GM23338 (cell line): ENCODE measurements around the gene ATP5PB. TPM values are rescaled to one million over a fixed set of nuclear protein-coding genes. Genes with fewer than 3 reads are reported as not detected.

Source experiments
- ATAC-seq: fragments of 200-7000 bp; cut with Tn5 transposase; 3 replicates; pipeline ENCODE4 v1.9.1; 2020
- DNase-seq: peaks from one replicate; pipeline ENCODE4 v3.0.0-alpha.2; 2015; ENCODE audit warnings: low spot score
- H2AFZ ChIP-seq: fragments of 200-600 bp; sonication (generic); 2 replicates; pipeline ENCODE4 v1.8.0; 2016; ENCODE audit warnings: antibody characterized with exemption, mild to moderate bottlenecking, moderate library complexity
- H3F3A ChIP-seq: fragments of 200-600 bp; sonication (generic); replicated peaks from 2 replicates; pipeline ENCODE4 v1.8.0; 2017; ENCODE audit warnings: antibody characterized with exemption, mixed run types, low read depth
- H3K27ac ChIP-seq: fragments of 200-600 bp; sonication (generic); 2 replicates; pipeline ENCODE4 v1.6.1; 2016; ENCODE audit warnings: low read depth
- H3K27me3 ChIP-seq: fragments of 200-600 bp; sonication (generic); 2 replicates; pipeline ENCODE4 v1.8.0; 2016; ENCODE audit warnings: mild to moderate bottlenecking, mixed run types, moderate library complexity; ENCODE audit not compliant: insufficient read depth
- H3K36me3 ChIP-seq: fragments of 200-600 bp; sonication (generic); 2 replicates; pipeline ENCODE4 v1.8.0; 2016; ENCODE audit warnings: mild to moderate bottlenecking; ENCODE audit not compliant: insufficient read depth
- H3K4me1 ChIP-seq: fragments of 200-600 bp; sonication (generic); 2 replicates; pipeline ENCODE4 v1.8.0; 2016; ENCODE audit warnings: mild to moderate bottlenecking, moderate library complexity; ENCODE audit not compliant: insufficient read depth
- H3K4me2 ChIP-seq: fragments of 200-600 bp; sonication (generic); 2 replicates; pipeline ENCODE4 v1.7.1; 2017; ENCODE audit warnings: mixed run types
- H3K4me3 ChIP-seq: fragments of 200-600 bp; sonication (generic); 2 replicates; pipeline ENCODE4 v1.6.1; 2016; ENCODE audit warnings: mixed run types
- H3K79me2 ChIP-seq: fragments of 200-600 bp; sonication (generic); replicated peaks from 2 replicates; pipeline ENCODE4 v1.8.0; 2017; ENCODE audit warnings: mild to moderate bottlenecking; ENCODE audit not compliant: insufficient read depth
- H3K9me2 ChIP-seq: fragments of 200-600 bp; sonication (generic); 2 replicates; pipeline ENCODE4 v1.8.0; 2017; ENCODE audit not compliant: insufficient read depth
- H4K20me1 ChIP-seq: fragments of 200-600 bp; sonication (generic); replicated peaks from 2 replicates; pipeline ENCODE4 v1.8.0; 2017; ENCODE audit warnings: mild to moderate bottlenecking; ENCODE audit not compliant: insufficient read depth
- H3K27ac Mint-ChIP-seq: 2 replicates; pipeline ENCODE4 v1.8.0; 2020; ENCODE audit warnings: inconsistent platforms, mild to moderate bottlenecking, moderate library complexity, mixed read lengths
- H3K27me3 Mint-ChIP-seq: 3 replicates; pipeline ENCODE4 v1.8.0; 2022; ENCODE audit warnings: low read depth, mild to moderate bottlenecking, moderate library complexity, mixed read lengths, inconsistent platforms; ENCODE audit not compliant: insufficient read depth, poor library complexity
- H3K36me3 Mint-ChIP-seq: 3 replicates; pipeline ENCODE4 v1.8.0; 2021; ENCODE audit warnings: low read depth, mild to moderate bottlenecking, inconsistent platforms, moderate library complexity, mixed read lengths
- H3K4me1 Mint-ChIP-seq: 3 replicates; pipeline ENCODE4 v1.8.0; 2020; ENCODE audit warnings: mild to moderate bottlenecking, inconsistent platforms, mixed read lengths
- H3K4me3 Mint-ChIP-seq: 3 replicates; pipeline ENCODE4 v1.8.0; 2021; ENCODE audit warnings: moderate library complexity, mild to moderate bottlenecking, inconsistent platforms, mixed read lengths
- H3K9me3 Mint-ChIP-seq: 3 replicates; pipeline ENCODE4 v1.8.0; 2020; ENCODE audit warnings: moderate library complexity, mild to moderate bottlenecking, inconsistent platforms, mixed read lengths
- CREB1 ChIP-seq: fragments of 250-450 bp; sonication (Bioruptor Pico); IDR thresholded peaks from 2 replicates; pipeline ENCODE4 v1.5.0; 2020; ENCODE audit warnings: low read depth, mild to moderate bottlenecking, moderate library complexity
- ETS1 ChIP-seq: IDR thresholded peaks from 2 replicates; pipeline ENCODE4 v1.6.1; 2016; ENCODE audit warnings: antibody characterized with exemption
- EZH2 ChIP-seq: fragments of 200-600 bp; sonication (generic); IDR thresholded peaks from one replicate; pipeline ENCODE4 v1.8.0; 2017; ENCODE audit warnings: antibody characterized with exemption, mild to moderate bottlenecking, low read depth; ENCODE audit not compliant: unreplicated experiment
- EZH2phosphoT487 ChIP-seq: fragments of 200-600 bp; sonication (generic); IDR thresholded peaks from one replicate; pipeline ENCODE4 v1.8.1; 2018; ENCODE audit warnings: antibody characterized with exemption; ENCODE audit not compliant: unreplicated experiment
- JUNB ChIP-seq: IDR thresholded peaks from one replicate; pipeline ENCODE4 v1.6.1; 2016; ENCODE audit warnings: antibody characterized with exemption; ENCODE audit not compliant: unreplicated experiment
- NANOG ChIP-seq: IDR thresholded peaks from 2 replicates; pipeline ENCODE4 v1.6.1; 2016; ENCODE audit warnings: antibody characterized with exemption, borderline replicate concordance
- POLR2AphosphoS5 ChIP-seq: IDR thresholded peaks from 2 replicates; pipeline ENCODE4 v1.6.1; 2016; ENCODE audit warnings: antibody characterized with exemption, low read depth
- STAT1 ChIP-seq: IDR thresholded peaks from one replicate; pipeline ENCODE4 v1.6.1; 2016; ENCODE audit warnings: antibody characterized with exemption; ENCODE audit not compliant: unreplicated experiment
- ZNF114 ChIP-seq: fragments of 250-450 bp; sonication (Bioruptor Pico); IDR thresholded peaks from 2 replicates; pipeline ENCODE4 v1.5.0; 2020; ENCODE audit warnings: mild to moderate bottlenecking, moderate library complexity
- ZNF331 ChIP-seq: fragments of 250-450 bp; sonication (Bioruptor Pico); IDR thresholded peaks from 2 replicates; pipeline ENCODE4 v1.5.0; 2020; ENCODE audit warnings: low read depth, mild to moderate bottlenecking, moderate library complexity
- ZNF462 ChIP-seq: fragments of 250-450 bp; sonication (Bioruptor Pico); IDR thresholded peaks from 2 replicates; pipeline ENCODE4 v1.5.0; 2020; ENCODE audit warnings: mild to moderate bottlenecking, moderate library complexity
- polyA plus RNA-seq: library from polyadenylated mRNA; unstranded; fragments of >200 nt; fragmentation: Nextera tagmentation; extraction: Ambion mirVana; gene quantifications from 2 replicates; pipeline ENCODE4 v1.2.1, GENCODE V29; 2016
- total RNA-seq: library from RNA; depleted of rRNA; stranded (reverse); fragments of >200 nt; shearing (Covaris generic); gene quantifications from 2 replicates; pipeline ENCODE4 v1.2.3, GENCODE V29; 2014
- TF ChIP-seq, protein P1 (sequence below): IDR thresholded peaks from one replicate; pipeline ENCODE4 v1.6.1; 2018; ENCODE audit warnings: antibody characterized with exemption; ENCODE audit not compliant: unreplicated experiment
- TF ChIP-seq, protein P2 (sequence below), 2 experiments: fragments of 200-600 bp in 1 of 2; sonication (generic) in 1 of 2; conservative IDR thresholded peaks; 2 replicates each; pipeline versions ENCODE4 v1.5.1 to v1.6.1; 2016 to 2017; ENCODE audit warnings: antibody characterized with exemption in 2 of 2, low read depth in 2 of 2, mild to moderate bottlenecking in 2 of 2, moderate library complexity in 1 of 2

ATP5PB gene
- total and polyA plus RNA-seq, 2 experiments from 2014 or later: 279 to 300 TPM

DNA sequence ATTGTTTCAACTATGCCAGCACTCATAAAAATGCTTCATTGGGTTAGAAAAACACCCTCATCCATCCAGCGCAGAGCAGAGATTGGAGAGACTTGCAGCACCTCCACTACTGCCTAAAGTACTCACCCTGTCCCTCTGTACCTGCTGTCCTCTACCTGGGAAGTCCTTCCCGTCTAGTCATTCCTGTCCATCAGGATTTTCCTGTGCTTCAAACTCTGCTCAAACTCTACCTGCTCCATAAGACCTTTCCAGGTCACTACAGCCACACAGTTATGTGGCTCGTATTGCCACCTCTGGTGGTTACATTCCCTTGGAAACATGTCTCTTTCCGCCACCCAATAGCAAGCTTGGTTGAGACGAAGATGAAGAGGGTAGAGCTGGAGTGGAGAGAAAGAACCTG lies 28.9 kb upstream of the ATP5PB start:
- no peaks in the 10 kb centered on the region for H3K79me2 ChIP-seq
- H3K4me2 ChIP-seq: no peak overlapping the region
- no peak overlapping the region for H3K27ac ChIP-seq
- no peaks in the 10 kb centered on the region for H3K27me3 ChIP-seq
- no peaks in the 10 kb centered on the region for H3K36me3 ChIP-seq
- no peaks in the 10 kb centered on the region for H3K36me3 Mint-ChIP-seq
- DNase-seq (no peak), ATAC-seq (no peak)
- H3K27ac Mint-ChIP-seq: no peak overlapping the region
- H3K4me3 ChIP-seq: no peak overlapping the region
- TF ChIP-seq, protein P1, sequence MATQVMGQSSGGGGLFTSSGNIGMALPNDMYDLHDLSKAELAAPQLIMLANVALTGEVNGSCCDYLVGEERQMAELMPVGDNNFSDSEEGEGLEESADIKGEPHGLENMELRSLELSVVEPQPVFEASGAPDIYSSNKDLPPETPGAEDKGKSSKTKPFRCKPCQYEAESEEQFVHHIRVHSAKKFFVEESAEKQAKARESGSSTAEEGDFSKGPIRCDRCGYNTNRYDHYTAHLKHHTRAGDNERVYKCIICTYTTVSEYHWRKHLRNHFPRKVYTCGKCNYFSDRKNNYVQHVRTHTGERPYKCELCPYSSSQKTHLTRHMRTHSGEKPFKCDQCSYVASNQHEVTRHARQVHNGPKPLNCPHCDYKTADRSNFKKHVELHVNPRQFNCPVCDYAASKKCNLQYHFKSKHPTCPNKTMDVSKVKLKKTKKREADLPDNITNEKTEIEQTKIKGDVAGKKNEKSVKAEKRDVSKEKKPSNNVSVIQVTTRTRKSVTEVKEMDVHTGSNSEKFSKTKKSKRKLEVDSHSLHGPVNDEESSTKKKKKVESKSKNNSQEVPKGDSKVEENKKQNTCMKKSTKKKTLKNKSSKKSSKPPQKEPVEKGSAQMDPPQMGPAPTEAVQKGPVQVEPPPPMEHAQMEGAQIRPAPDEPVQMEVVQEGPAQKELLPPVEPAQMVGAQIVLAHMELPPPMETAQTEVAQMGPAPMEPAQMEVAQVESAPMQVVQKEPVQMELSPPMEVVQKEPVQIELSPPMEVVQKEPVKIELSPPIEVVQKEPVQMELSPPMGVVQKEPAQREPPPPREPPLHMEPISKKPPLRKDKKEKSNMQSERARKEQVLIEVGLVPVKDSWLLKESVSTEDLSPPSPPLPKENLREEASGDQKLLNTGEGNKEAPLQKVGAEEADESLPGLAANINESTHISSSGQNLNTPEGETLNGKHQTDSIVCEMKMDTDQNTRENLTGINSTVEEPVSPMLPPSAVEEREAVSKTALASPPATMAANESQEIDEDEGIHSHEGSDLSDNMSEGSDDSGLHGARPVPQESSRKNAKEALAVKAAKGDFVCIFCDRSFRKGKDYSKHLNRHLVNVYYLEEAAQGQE: no peak
- TF ChIP-seq NANOG (no peak), STAT1 (no peak), ZNF462 (CRISPR knock-in tag) (no peak), ZNF114 (CRISPR knock-in tag) (no peak), POLR2AphosphoS5 (no peak), EZH2 (no peak), CREB1 (no peak), JUNB (no peak), EZH2phosphoT487 (no peak), ETS1 (no peak), ZNF331 (CRISPR knock-in tag) (no peak)
- TF ChIP-seq, protein P2, sequence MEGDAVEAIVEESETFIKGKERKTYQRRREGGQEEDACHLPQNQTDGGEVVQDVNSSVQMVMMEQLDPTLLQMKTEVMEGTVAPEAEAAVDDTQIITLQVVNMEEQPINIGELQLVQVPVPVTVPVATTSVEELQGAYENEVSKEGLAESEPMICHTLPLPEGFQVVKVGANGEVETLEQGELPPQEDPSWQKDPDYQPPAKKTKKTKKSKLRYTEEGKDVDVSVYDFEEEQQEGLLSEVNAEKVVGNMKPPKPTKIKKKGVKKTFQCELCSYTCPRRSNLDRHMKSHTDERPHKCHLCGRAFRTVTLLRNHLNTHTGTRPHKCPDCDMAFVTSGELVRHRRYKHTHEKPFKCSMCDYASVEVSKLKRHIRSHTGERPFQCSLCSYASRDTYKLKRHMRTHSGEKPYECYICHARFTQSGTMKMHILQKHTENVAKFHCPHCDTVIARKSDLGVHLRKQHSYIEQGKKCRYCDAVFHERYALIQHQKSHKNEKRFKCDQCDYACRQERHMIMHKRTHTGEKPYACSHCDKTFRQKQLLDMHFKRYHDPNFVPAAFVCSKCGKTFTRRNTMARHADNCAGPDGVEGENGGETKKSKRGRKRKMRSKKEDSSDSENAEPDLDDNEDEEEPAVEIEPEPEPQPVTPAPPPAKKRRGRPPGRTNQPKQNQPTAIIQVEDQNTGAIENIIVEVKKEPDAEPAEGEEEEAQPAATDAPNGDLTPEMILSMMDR (conservative IDR thresholded peaks at IDR 0.05; ENCODE audit: low read depth in 2 of 2): no peak
- H2AFZ ChIP-seq: no peak overlapping the region
- H3K9me2 ChIP-seq: peaks cover 4% of the 10 kb centered on the region; the same call in 1 of the 2 replicates
- no peaks in the 10 kb centered on the region for H3K4me1 ChIP-seq
- H3K4me3 Mint-ChIP-seq: no peak overlapping the region
- no peaks in the 10 kb centered on the region for H3K9me3 Mint-ChIP-seq
- H3F3A ChIP-seq: no peaks in the 10 kb centered on the region
- no peaks in the 10 kb centered on the region for H4K20me1 ChIP-seq
- peaks cover 4% of the 10 kb centered on the region for H3K27me3 Mint-ChIP-seq
- no peaks in the 10 kb centered on the region; the same call in 2 of the 3 replicates for H3K4me1 Mint-ChIP-seq
